ENCODE measurements around the gene TENM4. TPM values are rescaled to one million over a fixed set of nuclear protein-coding genes. Genes with fewer than 3 reads are reported as not detected.

The TENM4 gene
- total RNA-seq, 1 donor from 2014 or later: under 0.01 TPM

DNA sequence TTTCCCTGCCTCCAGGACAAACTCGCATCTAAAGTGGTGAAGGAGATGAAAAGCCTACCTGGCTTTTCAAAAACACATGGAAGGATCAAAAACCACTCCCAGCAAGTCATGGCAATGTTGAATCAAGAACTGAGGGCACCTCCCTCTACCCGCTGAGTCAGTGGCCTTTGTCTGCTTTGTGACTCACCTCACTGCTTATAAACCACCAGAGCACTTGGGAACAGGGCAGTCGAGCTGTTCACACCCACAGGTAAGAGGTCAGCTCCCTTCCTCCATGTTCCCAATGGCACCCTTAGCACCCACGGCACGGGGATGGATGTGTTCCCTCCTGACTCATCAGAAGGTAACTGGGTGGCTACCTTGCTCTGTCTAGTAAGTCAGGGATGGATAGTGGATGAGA lies 21.7 kb downstream of the TENM4 start:
- no peak for DNase-seq (ENCODE audit: low read depth in 2 of 2)

- no peak for DNase-seq (ENCODE audit: low read depth in 2 of 2)
Observed at GRCh38 chr11:79418241-79418640, 22.6 kb downstream of the TENM4 start.

- DNase-seq (ENCODE audit: low read depth in 2 of 2): no peak
Observed at GRCh38 chr11:79417069-79417920, 23.5 kb downstream of the TENM4 start.

DNA sequence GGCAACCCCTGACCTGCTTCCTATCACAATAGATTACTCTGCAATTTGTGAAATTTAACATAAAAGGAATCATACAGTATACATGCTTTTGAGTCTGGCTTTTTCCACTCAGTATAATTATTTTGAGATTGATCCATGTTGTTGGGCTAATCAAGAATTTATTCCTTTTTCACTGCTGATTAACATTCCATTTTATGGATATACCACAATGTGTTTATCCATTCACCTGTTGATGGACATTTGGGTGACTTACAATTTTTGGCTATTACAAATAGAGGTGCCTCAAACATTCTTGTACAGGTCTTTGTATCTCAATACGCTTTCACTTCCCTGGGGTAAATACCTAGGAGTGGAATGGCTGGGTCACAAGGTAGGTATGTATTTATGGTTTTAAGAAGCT lies 24.9 kb downstream of the TENM4 start:
- no peak for DNase-seq (ENCODE audit: low read depth in 2 of 2)

- no peak for DNase-seq (ENCODE audit: low read depth in 2 of 2)
Observed at GRCh38 chr11:79415411-79415810, 25.4 kb downstream of the TENM4 start.

GRCh38 chr11:79414644-79415317 lies 26.0 kb downstream of the TENM4 start:
- no peak for DNase-seq (ENCODE audit: low read depth in 2 of 2)

GRCh38 chr11:79414041-79414440 lies 26.8 kb downstream of the TENM4 start:
- no peak for DNase-seq (ENCODE audit: low read depth in 2 of 2)

GRCh38 chr11:79413268-79413667 lies 27.6 kb downstream of the TENM4 start:
- DNase-seq (ENCODE audit: low read depth in 2 of 2): no peak

DNA sequence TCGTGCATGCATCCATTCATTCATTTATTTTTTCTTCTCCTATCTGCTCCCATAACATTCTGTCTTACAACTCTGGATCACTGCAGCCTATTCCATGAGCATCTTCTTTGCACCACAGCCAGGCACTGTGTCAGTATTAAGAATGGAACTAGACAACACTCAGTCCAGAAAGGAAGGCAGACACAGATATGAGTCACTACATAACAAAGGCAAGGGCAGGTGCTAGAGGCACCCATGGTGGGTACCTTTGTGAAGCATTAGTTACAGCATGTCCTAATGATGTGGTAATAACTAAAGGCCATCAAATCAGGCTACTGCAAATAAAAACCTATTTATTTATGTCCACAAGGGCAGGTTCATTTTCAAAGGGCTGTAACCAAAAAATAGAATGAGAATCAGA lies 28.1 kb downstream of the TENM4 start:
- DNase-seq (ENCODE audit: low read depth in 2 of 2): no peak

GRCh38 chr11:79409330-79409729 lies 31.5 kb downstream of the TENM4 start:
- no peak for DNase-seq (ENCODE audit: low read depth in 2 of 2)

- DNase-seq (ENCODE audit: low read depth in 2 of 2): no peak
Observed at GRCh38 chr11:79406376-79406775, 34.5 kb downstream of the TENM4 start.

DNA sequence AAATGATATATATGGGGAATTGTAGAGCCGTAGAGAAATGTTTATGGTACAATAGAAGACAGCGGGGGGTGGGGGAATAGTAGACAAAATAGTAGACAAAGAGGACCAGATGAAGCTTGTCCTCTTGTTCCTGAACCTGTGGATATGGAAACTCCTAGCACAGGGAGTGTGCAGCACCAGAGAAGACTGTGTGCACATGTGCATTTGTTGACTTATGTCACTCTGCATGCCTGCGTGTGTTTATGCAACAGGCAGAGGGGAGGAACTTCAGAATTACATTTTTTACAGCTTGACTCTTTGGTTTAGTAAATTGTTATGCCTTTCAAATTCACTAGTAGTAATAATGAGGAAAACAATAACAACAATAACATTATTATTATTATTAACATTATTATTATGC lies 36.0 kb downstream of the TENM4 start:
- DNase-seq (ENCODE audit: low read depth in 2 of 2): no peak

GRCh38 chr11:79404325-79404724 lies 36.5 kb downstream of the TENM4 start:
- no peak for DNase-seq (ENCODE audit: low read depth in 2 of 2)

DNA sequence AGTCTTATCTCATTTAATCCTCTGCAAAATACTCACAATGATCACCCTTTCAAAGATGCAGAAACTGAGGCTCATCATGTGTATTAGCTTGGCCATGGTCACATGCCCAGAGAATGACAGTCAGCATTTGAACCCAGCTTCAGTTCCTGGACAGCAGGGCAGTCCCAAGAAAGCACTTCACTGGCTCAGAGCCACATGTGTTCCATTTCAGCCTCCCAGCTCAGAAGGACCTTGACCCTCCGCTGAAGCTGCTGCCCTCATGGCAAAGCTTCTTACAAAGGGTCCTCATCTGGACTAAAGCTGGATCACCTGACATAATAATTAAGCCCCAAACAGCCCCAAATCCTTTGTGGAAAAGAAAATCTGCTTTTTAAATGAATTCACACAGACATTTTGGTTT lies 37.0 kb downstream of the TENM4 start:
- DNase-seq (ENCODE audit: low read depth in 2 of 2): no peak

DNA sequence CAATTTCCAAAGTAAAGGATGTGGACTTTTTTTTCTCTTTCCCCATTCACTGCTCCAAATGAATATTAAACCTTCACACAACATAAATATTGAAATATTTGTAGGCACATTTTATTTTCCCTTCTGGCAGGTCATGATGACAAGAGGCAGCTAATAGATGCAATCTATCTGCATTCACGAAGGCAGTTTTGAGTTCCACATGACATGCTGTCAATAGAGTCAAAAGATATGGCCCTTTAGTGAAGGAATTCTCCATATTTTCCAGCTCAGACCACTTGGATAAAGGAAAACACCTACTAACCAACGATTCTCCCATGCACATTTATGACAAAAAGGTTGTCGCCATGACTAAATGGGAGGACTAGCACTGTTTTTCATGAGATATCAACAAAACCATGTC lies 37.9 kb downstream of the TENM4 start:
- no peak for DNase-seq (ENCODE audit: low read depth in 2 of 2)

- no peak for DNase-seq (ENCODE audit: low read depth in 2 of 2)
Observed at GRCh38 chr11:79400717-79401330, 40.0 kb downstream of the TENM4 start.

GRCh38 chr11:79400206-79400605 lies 40.6 kb downstream of the TENM4 start:
- DNase-seq (ENCODE audit: low read depth in 2 of 2): no peak

DNA sequence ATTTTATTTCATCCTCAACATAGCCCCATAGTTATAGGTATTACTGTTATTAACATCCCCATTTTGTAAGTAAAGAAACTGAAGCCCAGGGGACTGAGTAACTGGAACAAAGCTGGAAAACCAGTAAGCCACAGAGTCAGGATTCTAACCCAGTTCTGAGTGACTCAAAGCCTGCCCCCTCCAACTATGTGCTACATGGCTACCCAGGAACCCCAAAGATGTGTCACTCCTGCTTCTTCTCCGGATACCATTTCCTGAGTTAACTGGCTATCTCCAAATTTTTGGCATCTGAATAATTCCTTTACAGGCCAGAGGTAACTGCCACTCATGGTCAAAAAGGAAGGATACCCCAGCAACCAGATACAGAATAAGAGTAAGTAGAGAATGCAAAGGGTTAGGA lies 43.6 kb downstream of the TENM4 start:
- no peak for DNase-seq (ENCODE audit: low read depth in 2 of 2)

- DNase-seq (ENCODE audit: low read depth in 2 of 2): no peak
Observed at GRCh38 chr11:79396674-79397073, 44.2 kb downstream of the TENM4 start.

- no peak for DNase-seq (ENCODE audit: low read depth in 2 of 2)
Observed at GRCh38 chr11:79396001-79396400, 44.8 kb downstream of the TENM4 start.

DNA sequence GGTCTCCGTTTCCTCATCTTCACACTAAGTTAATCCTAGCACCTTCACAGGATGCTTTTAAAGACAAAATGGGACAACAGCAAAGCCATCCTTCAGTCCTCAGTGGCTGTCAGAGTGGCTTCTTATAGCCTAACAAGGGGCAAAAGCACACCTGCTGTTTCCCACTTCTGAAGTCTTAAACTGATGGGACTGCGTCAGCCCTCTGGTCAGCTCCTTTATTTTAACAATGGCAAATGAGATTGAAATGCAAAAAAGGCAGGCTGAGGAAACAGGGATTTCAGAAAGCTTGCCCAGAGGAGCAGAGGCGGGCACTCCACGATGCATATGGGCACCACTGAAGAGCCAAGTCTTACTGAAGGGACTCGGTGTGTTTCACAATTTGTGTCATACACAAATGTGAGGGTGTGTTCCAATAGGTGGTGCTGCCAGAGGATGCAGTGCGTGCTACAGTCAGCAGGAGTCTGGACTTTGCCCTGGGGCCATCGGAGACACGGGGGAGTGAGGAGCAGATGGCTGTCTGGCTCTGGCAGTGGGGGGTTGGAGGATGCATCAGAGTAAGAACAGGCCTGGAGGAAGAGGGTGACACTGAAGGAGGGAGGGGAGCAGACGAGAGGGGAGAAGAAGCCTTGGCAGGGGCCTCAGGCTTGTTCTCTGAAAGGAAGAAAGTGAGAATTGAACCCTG lies 47.3 kb downstream of the TENM4 start:
- DNase-seq (ENCODE audit: low read depth in 2 of 2): no peak

GRCh38 chr11:79392161-79392560 lies 48.7 kb downstream of the TENM4 start:
- no peak for DNase-seq (ENCODE audit: low read depth in 2 of 2)

Data from dermis microvascular lymphatic vessel endothelial cell (primary cell).